GM12892 (cell line): ENCODE measurements around the gene EPHB1.

ENCODE experiments used
- DNase-seq: peaks from one replicate; pipeline ENCODE4 v3.0.0; 2011; ENCODE audit not compliant: insufficient read length
- FAIRE-seq: peaks from 2 replicates; lab custom pipeline; 2011; peaks lifted over from hg19 to GRCh38; lab: Jason Lieb, UNC
- POLR2A ChIP-seq: IDR thresholded peaks from 2 replicates; pipeline ENCODE4 v1.6.1; 2011; ENCODE audit warnings: low read depth, low read length, control low read depth
- POLR2AphosphoS5 ChIP-seq: IDR thresholded peaks from 2 replicates; pipeline ENCODE4 v1.6.1; 2011; ENCODE audit warnings: low read depth, low read length, control low read depth
- TAF1 ChIP-seq: IDR thresholded peaks from 2 replicates; pipeline ENCODE4 v1.6.1; 2011; ENCODE audit warnings: low read depth, mild to moderate bottlenecking, control low read depth, low read length, borderline replicate concordance

EPHB1 gene

GRCh38 chr3:134801204-134801958 is 6.3 kb downstream of the EPHB1 start:
- DNase-seq, result no peak
- TF ChIP-seq POLR2A (no peak), POLR2AphosphoS5 (no peak), TAF1 (no peak)
- no peak for FAIRE-seq

- TF ChIP-seq POLR2AphosphoS5 (no peak), POLR2A (no peak), TAF1 (no peak)
- no peak for FAIRE-seq
- no peak for DNase-seq
Observed at GRCh38 chr3:134802428-134803050, 7.5 kb downstream of the EPHB1 start.

- DNase-seq (no peak), FAIRE-seq (peak; percentile 94)
- no peak for TF ChIP-seq POLR2AphosphoS5
- no peak for TF ChIP-seq TAF1
- no peak for TF ChIP-seq POLR2A
Observed at GRCh38 chr3:134803051-134803505, 8.0 kb downstream of the EPHB1 start.

DNA sequence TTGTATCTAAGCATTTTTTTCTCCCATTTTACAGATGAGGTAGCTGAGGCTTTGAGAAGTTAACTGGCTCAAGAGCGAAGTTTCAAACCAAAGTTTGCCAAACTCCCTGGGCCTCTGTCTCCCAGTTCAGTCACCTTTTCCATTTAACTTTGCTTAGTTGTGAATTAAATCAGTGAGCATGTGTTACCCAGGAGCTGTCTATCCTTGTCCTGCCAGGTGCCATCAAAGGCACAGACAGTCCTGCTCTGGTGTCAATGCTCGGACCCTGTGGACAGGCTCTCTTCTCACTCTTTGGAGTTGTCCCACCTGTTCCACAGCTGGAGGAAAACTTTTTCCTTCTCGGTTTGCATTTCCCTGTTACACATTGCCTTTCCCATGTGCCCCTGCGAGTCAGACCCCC is 8.6 kb downstream of the EPHB1 start:
- TF ChIP-seq TAF1 (no peak), POLR2A (no peak), POLR2AphosphoS5 (no peak)
- no peak for DNase-seq
- no peak for FAIRE-seq

DNA sequence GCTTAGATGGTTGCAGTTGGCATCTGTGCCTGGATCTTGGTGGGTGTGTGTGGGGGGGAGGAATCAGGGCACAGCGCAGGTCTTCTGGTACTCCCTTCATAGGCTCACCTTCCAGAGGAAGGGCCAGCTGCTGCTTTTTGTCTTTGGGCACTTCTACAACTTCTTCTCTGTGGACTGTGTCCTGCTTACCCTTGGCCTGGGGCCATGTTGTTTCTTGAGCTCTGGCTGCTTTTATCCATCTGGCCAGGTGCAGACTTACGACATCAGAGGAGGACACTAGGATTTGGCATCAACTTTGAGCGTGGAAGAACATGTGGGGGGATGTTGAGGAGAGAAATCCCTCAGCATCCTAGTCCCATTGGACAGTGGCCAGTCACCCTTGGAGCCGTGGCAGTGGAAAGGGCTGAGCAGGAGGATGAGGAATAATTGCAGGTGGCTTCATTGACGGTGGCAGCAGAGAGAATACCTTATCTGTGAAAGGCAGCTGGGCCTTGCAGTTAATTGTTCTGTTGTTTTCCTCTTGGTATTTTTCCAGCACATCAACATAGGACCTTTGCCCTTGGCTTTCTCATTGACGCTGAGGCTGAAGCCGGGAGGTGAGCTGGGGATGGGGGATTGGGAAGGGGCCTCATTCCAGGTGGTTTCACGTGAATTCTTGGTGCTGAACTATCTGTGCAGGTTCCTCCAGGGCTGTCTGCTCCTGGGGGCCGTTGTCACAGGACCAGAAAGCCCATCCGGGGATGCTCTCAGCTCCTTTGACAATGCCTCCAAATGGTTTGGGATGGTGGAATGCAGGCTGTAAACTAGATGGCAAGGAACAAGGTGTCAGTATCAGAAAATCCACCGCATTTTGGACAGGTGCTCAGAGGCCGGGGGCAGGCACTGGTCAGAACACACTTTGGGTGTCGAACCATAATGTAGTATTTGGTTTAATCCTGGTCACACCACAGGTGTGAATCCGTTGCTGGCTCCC is 9.7 kb downstream of the EPHB1 start:
- DNase-seq, result no peak
- TF ChIP-seq TAF1 (no peak), POLR2AphosphoS5 (no peak), POLR2A (no peak)
- no peak for FAIRE-seq

- FAIRE-seq (no peak), DNase-seq (no peak)
- TF ChIP-seq TAF1 (no peak), POLR2A (no peak)
Observed at GRCh38 chr3:134807189-134807588, 12.1 kb downstream of the EPHB1 start.

DNA sequence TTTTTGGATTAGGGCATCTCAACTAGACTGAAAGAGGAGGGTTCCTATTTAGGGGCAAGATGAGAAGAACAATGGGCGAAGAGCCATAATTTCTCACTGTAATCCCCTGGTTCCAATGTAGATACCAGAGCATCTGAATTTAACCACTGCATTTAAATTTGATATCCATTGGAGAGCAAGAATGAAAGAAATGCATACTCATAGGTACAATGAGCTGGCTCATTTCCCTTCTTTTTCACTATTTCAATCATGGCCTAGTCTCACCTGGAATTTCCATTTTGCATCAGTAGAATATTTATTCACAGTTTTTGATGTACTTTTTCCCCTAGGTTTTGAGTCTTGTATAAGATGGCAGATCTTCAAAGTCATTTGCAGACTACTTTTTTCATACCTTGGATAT is 13.8 kb downstream of the EPHB1 start:
- FAIRE-seq (no peak), DNase-seq (no peak)
- TF ChIP-seq TAF1, result no peak
- TF ChIP-seq POLR2A, result no peak
- no peak for TF ChIP-seq POLR2AphosphoS5

DNA sequence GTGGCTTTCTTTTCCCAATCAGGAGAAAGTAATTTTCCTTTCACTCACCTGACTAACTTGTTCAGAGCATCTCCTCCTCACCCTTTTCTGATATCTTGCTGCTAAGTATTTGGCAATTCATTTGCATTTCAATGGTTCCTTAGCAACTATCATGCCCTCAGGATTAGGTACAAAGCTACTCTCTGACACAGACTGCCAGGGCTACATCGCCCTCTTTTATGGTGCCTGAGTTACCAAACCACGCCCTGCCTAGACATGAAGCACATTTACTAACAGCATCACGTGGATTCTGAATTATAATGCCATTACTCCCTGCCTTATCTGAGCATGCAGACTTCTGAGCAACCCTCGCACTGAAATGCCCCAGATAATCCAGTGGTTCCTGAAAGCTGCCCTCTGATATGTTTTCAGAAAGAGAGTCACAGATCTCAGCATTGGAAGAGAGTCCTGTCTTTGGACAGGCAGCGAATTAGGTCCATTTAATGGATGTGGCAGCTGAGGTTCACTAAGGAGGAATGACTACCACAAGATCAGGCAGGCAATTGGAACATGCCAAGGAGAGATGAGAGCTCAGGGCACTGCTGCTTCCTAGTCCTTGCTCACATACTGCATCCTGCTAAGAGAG is 14.5 kb downstream of the EPHB1 start:
- FAIRE-seq, result no peak
- TF ChIP-seq POLR2AphosphoS5, result no peak
- no peak for TF ChIP-seq POLR2A
- TF ChIP-seq TAF1, result no peak
- no peak for DNase-seq

GRCh38 chr3:134810052-134810435 is 15.0 kb downstream of the EPHB1 start:
- no peak for DNase-seq
- FAIRE-seq, result peak; percentile 42
- TF ChIP-seq POLR2AphosphoS5 (no peak), TAF1 (no peak), POLR2A (no peak)

DNA sequence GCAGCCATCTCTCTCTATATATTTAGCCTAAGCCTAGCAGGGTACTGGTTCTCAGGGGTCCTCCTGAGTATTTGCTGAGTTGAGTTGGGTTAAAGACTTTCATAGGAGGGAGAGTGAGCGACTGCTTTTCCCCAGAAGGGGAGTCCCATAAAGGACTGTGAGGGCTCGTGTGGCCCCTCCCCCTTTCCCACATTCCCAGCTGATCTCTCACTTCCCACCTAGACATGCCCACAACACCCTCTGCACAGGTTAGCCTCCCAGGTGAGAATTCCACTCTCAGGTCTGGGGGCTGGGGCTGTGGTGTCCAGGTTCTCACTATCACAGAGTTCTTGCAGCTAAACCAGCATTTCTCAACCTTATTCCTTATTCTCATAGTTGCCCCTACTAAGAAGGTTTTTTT is 15.8 kb downstream of the EPHB1 start:
- no peak for DNase-seq
- no peak for FAIRE-seq
- TF ChIP-seq POLR2A, result no peak
- TF ChIP-seq TAF1, result no peak
- TF ChIP-seq POLR2AphosphoS5, result no peak

DNA sequence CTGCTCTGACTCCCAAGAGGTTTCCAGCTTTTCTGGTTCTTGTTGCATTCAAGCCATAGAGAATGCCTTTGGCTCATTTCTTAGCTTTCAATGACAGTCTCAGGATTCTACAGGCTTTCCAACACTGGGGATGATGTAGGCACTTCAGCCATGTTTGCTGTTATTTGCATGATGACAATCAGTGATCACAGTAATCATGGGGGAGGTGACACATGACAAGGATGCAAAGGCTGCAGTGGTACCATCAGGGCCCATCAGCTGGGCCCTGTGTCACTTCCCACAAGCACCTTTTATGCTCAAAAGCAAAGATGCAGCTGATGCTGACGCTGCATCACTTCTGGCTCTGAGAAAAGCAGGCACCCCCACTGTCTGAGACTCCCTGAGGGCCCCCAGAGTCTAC is 18.6 kb downstream of the EPHB1 start:
- FAIRE-seq, result no peak
- TF ChIP-seq POLR2AphosphoS5, result no peak
- TF ChIP-seq POLR2A, result no peak
- no peak for TF ChIP-seq TAF1
- DNase-seq, result no peak
